Neural progenitor cell (in vitro differentiated cells): Measurements from ENCODE around the gene PADI2.

Source experiments
- EZH2phosphoT487 ChIP-seq: fragments of 200-600 bp; sonication (generic); IDR thresholded peaks from 2 replicates; pipeline ENCODE4 v1.6.1; 2017; ENCODE audit warnings: antibody characterized with exemption
- TF ChIP-seq, protein P1 (sequence below): fragments of 200-600 bp; sonication (generic); IDR thresholded peaks from 2 replicates; pipeline ENCODE4 v1.5.1; 2017; ENCODE audit warnings: antibody characterized with exemption, mild to moderate bottlenecking

DNA sequence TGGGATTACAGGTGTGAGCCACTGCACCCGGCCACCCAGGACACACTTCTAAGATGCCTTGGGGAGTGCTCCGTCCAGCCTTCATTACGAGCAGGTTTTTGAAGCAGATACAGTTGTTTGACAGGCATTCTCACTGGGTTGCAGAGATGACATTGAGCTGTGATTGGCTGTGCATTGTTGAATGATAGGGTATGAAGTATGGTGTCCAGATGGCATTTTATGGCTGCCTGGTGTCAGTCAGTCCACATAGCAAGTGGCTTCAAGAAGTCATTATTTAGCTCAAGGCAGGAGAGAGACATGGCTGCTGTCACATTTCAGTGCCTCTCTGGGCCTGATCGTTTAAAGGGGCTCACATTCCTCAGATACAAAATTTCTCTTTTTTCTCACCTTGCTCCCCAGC lies 14.8 kb upstream of the PADI2 start:
- TF ChIP-seq EZH2phosphoT487, result no peak
- TF ChIP-seq, protein P1, sequence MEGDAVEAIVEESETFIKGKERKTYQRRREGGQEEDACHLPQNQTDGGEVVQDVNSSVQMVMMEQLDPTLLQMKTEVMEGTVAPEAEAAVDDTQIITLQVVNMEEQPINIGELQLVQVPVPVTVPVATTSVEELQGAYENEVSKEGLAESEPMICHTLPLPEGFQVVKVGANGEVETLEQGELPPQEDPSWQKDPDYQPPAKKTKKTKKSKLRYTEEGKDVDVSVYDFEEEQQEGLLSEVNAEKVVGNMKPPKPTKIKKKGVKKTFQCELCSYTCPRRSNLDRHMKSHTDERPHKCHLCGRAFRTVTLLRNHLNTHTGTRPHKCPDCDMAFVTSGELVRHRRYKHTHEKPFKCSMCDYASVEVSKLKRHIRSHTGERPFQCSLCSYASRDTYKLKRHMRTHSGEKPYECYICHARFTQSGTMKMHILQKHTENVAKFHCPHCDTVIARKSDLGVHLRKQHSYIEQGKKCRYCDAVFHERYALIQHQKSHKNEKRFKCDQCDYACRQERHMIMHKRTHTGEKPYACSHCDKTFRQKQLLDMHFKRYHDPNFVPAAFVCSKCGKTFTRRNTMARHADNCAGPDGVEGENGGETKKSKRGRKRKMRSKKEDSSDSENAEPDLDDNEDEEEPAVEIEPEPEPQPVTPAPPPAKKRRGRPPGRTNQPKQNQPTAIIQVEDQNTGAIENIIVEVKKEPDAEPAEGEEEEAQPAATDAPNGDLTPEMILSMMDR, result no peak
